ENCODE data around the gene BRME1.

Gene BRME1

GRCh38 chr19:13847407-13848339 lies 58.2 kb downstream of the BRME1 start:
- peaks cover 22% of the 10 kb centered on the region for H3F3A ChIP-seq (ENCODE audit: control insufficient read depth, insufficient read depth)
- H3K27me3 ChIP-seq (ENCODE audit: control insufficient read depth, low read length): peaks cover 5% of the 10 kb centered on the region; the same call in 1 of the 2 replicates
- TF ChIP-seq CTCF (IDR thresholded peaks at IDR 0.05; ENCODE audit: low read depth, low read length, poor library complexity, severe bottlenecking) (peak; percentile 14), EZH2phosphoT487 (IDR thresholded peaks at IDR 0.05; ENCODE audit: borderline replicate concordance, low read length) (no peak)
- no peaks in the 10 kb centered on the region for H3K9me2 ChIP-seq (replicated peaks; ENCODE audit: control insufficient read depth, low read length)
- H4K20me1 ChIP-seq (ENCODE audit: control insufficient read depth, insufficient read depth, low read depth, low read length): no peaks in the 10 kb centered on the region
- peak overlapping the region; percentile 97 for H3K4me2 ChIP-seq (ENCODE audit: low read length)
- peak overlapping the region; percentile 63 for H3K27ac ChIP-seq (ENCODE audit: low read depth, low read length)
- H3K36me3 ChIP-seq (ENCODE audit: control insufficient read depth, low read length): no peaks in the 10 kb centered on the region
- no peaks in the 10 kb centered on the region for H3K79me2 ChIP-seq (ENCODE audit: control insufficient read depth, low read length)
- peak overlapping the region; percentile 74 for H3K4me3 ChIP-seq (ENCODE audit: low read length)
- peaks cover 64% of the 10 kb centered on the region for H3K4me1 ChIP-seq (ENCODE audit: control insufficient read depth, low read length)
- H3K9me3 ChIP-seq (ENCODE audit: control insufficient read depth, insufficient read depth, low read length): no peaks in the 10 kb centered on the region

- Histone ChIP-seq H3K9me2 (replicated peaks; ENCODE audit: control insufficient read depth, low read length) (no peaks in the 10 kb centered on the region), H3K4me1 (ENCODE audit: control insufficient read depth, low read length) (peaks cover 70% of the 10 kb centered on the region), H3K79me2 (ENCODE audit: control insufficient read depth, low read length) (no peaks in the 10 kb centered on the region), H3K9me3 (ENCODE audit: control insufficient read depth, insufficient read depth, low read length) (no peaks in the 10 kb centered on the region), H3K27ac (ENCODE audit: low read depth, low read length) (peak overlapping the region; percentile 63), H3K4me2 (ENCODE audit: low read length) (peak overlapping the region; percentile 97), H3K4me3 (ENCODE audit: low read length) (peak overlapping the region; percentile 74), H3K36me3 (ENCODE audit: control insufficient read depth, low read length) (no peaks in the 10 kb centered on the region), H3F3A (ENCODE audit: control insufficient read depth, insufficient read depth) (peaks cover 22% of the 10 kb centered on the region), H4K20me1 (ENCODE audit: control insufficient read depth, insufficient read depth, low read depth, low read length) (no peaks in the 10 kb centered on the region), H3K27me3 (ENCODE audit: control insufficient read depth, low read length) (peaks cover 10% of the 10 kb centered on the region)
- TF ChIP-seq EZH2phosphoT487 (IDR thresholded peaks at IDR 0.05; ENCODE audit: borderline replicate concordance, low read length) (no peak), CTCF (IDR thresholded peaks at IDR 0.05; ENCODE audit: low read depth, low read length, poor library complexity, severe bottlenecking) (no peak)
These were observed 59.1 kb downstream of the BRME1 start for GRCh38 chr19:13846557-13847406.

GRCh38 chr19:13844130-13844631 lies 61.7 kb downstream of the BRME1 start:
- Histone ChIP-seq H3K9me3 (ENCODE audit: control insufficient read depth, insufficient read depth, low read length) (no peaks in the 10 kb centered on the region), H3K27ac (ENCODE audit: low read depth, low read length) (no peak overlapping the region), H3F3A (ENCODE audit: control insufficient read depth, insufficient read depth) (peaks cover 22% of the 10 kb centered on the region), H3K9me2 (replicated peaks; ENCODE audit: control insufficient read depth, low read length) (no peaks in the 10 kb centered on the region), H3K27me3 (ENCODE audit: control insufficient read depth, low read length) (peaks cover 10% of the 10 kb centered on the region), H4K20me1 (ENCODE audit: control insufficient read depth, insufficient read depth, low read depth, low read length) (no peaks in the 10 kb centered on the region), H3K36me3 (ENCODE audit: control insufficient read depth, low read length) (no peaks in the 10 kb centered on the region), H3K79me2 (ENCODE audit: control insufficient read depth, low read length) (0 out of 2 replicates have a peak, but pooled peaks cover 6% of the 10 kb centered on the region), H3K4me3 (ENCODE audit: low read length) (no peak overlapping the region), H3K4me2 (ENCODE audit: low read length) (no peak overlapping the region), H3K4me1 (ENCODE audit: control insufficient read depth, low read length) (peaks cover 88% of the 10 kb centered on the region)
- TF ChIP-seq CTCF (IDR thresholded peaks at IDR 0.05; ENCODE audit: low read depth, low read length, poor library complexity, severe bottlenecking) (no peak), EZH2phosphoT487 (IDR thresholded peaks at IDR 0.05; ENCODE audit: borderline replicate concordance, low read length) (no peak)

Data from DOHH2 (cell line).